GM19023 (cell line): ENCODE data around the gene AKNA.

Experiments used
- ATAC-seq: cut with Tn5 transposase; IDR thresholded peaks from one replicate; pipeline ENCODE4 v1.9.1; 2021; ENCODE audit warnings: mild to moderate bottlenecking, moderate library complexity; ENCODE audit not compliant: unreplicated experiment

AKNA gene

GRCh38 chr9:114387680-114388356, at the start of gene AKNA:
Gene AKNA, minus strand, starts transcription at chr9:114387982. Its CDS starts 6,649 bp downstream, at chr9:114381333.
- peak; percentile 35 for ATAC-seq

- no peak for ATAC-seq
Observed at GRCh38 chr9:114437401-114437893, 49.7 kb upstream of the AKNA start.

- ATAC-seq = no peak
Observed at GRCh38 chr9:114434878-114435311, 47.1 kb upstream of the AKNA start.

GRCh38 chr9:114433720-114434255, 46.0 kb upstream of the AKNA start:
- no peak for ATAC-seq

- no peak for ATAC-seq
Observed at GRCh38 chr9:114433086-114433485, 45.3 kb upstream of the AKNA start.

GRCh38 chr9:114432323-114433067, 44.7 kb upstream of the AKNA start:
- no peak for ATAC-seq

GRCh38 chr9:114431770-114432169, 44.0 kb upstream of the AKNA start:
- no peak for ATAC-seq

- ATAC-seq = no peak
Observed at GRCh38 chr9:114431003-114431402, 43.2 kb upstream of the AKNA start.

GRCh38 chr9:114430457-114430856, 42.7 kb upstream of the AKNA start:
- ATAC-seq = no peak

- ATAC-seq = no peak
Observed at GRCh38 chr9:114429488-114429887, 41.7 kb upstream of the AKNA start.

GRCh38 chr9:114428466-114428865, 40.7 kb upstream of the AKNA start:
- no peak for ATAC-seq

GRCh38 chr9:114427644-114428043, 39.9 kb upstream of the AKNA start:
- ATAC-seq = no peak

- no peak for ATAC-seq
Observed at GRCh38 chr9:114426046-114426948, 38.5 kb upstream of the AKNA start.

GRCh38 chr9:114425126-114425525, 37.3 kb upstream of the AKNA start:
- ATAC-seq = no peak

GRCh38 chr9:114424126-114424525, 36.3 kb upstream of the AKNA start:
- ATAC-seq = no peak

- ATAC-seq = no peak
Observed at GRCh38 chr9:114423181-114423580, 35.4 kb upstream of the AKNA start.

GRCh38 chr9:114421147-114421546, 33.4 kb upstream of the AKNA start:
- ATAC-seq = no peak

- no peak for ATAC-seq
Observed at GRCh38 chr9:114419796-114420195, 32.0 kb upstream of the AKNA start.

- ATAC-seq = no peak
Observed at GRCh38 chr9:114418053-114418452, 30.3 kb upstream of the AKNA start.

- no peak for ATAC-seq
Observed at GRCh38 chr9:114417511-114417910, 29.7 kb upstream of the AKNA start.

GRCh38 chr9:114416906-114417305, 29.1 kb upstream of the AKNA start:
- no peak for ATAC-seq
